GM23338 (cell line): ENCODE data around the gene CSPG5.

ENCODE experiments used
- CREB1 ChIP-seq: fragments of 250-450 bp; sonication (Bioruptor Pico); IDR thresholded peaks from 2 replicates; pipeline ENCODE4 v1.5.0; 2020; ENCODE audit warnings: low read depth, mild to moderate bottlenecking, moderate library complexity
- CTCF ChIP-seq, 2 experiments: fragments of 200-600 bp in 1 of 2; sonication (generic) in 1 of 2; conservative IDR thresholded peaks; 2 replicates each; pipeline versions ENCODE4 v1.5.1 to v1.6.1; 2016 to 2017; ENCODE audit warnings: antibody characterized with exemption in 2 of 2, low read depth in 2 of 2, mild to moderate bottlenecking in 2 of 2, moderate library complexity in 1 of 2
- NANOG ChIP-seq: IDR thresholded peaks from 2 replicates; pipeline ENCODE4 v1.6.1; 2016; ENCODE audit warnings: antibody characterized with exemption, borderline replicate concordance
- POLR2AphosphoS5 ChIP-seq: IDR thresholded peaks from 2 replicates; pipeline ENCODE4 v1.6.1; 2016; ENCODE audit warnings: antibody characterized with exemption, low read depth
- REST ChIP-seq: IDR thresholded peaks from one replicate; pipeline ENCODE4 v1.6.1; 2018; ENCODE audit warnings: antibody characterized with exemption; ENCODE audit not compliant: unreplicated experiment
- ZNF114 ChIP-seq: fragments of 250-450 bp; sonication (Bioruptor Pico); IDR thresholded peaks from 2 replicates; pipeline ENCODE4 v1.5.0; 2020; ENCODE audit warnings: mild to moderate bottlenecking, moderate library complexity

GRCh38 chr3:47568901-47569300 lies 9.8 kb downstream of the CSPG5 start:
- no peak for TF ChIP-seq CTCF (conservative IDR thresholded peaks at IDR 0.05; ENCODE audit: low read depth in 2 of 2)
- no peak for TF ChIP-seq CREB1 (CRISPR knock-in tag)
- no peak for TF ChIP-seq REST
- TF ChIP-seq POLR2AphosphoS5: no peak
- TF ChIP-seq ZNF114 (CRISPR knock-in tag): no peak
- TF ChIP-seq NANOG: no peak
